Keratinocyte (primary cell): Measurements from ENCODE around the gene ZNF831. TPM values are rescaled to one million over a fixed set of nuclear protein-coding genes. Genes with fewer than 3 reads are reported as not detected.

ENCODE experiments used
- DNase-seq: peaks from one replicate; pipeline ENCODE4 v3.0.0-alpha.2; 2011; ENCODE audit warnings: low read depth, missing footprints, low spot score
- FAIRE-seq: peaks from 2 replicates; lab custom pipeline; 2011; peaks lifted over from hg19 to GRCh38; lab: Jason Lieb, UNC
- H2AFZ ChIP-seq: 2 replicates; pipeline ENCODE4 v1.6.0; 2012; ENCODE audit warnings: low read length, control low read depth, inconsistent platforms; ENCODE audit not compliant: control insufficient read depth
- H3K27ac ChIP-seq: 2 replicates; pipeline ENCODE4 v1.5.1; 2011; ENCODE audit warnings: low read length; ENCODE audit not compliant: control insufficient read depth, insufficient read depth
- H3K27me3 ChIP-seq: 3 replicates; pipeline ENCODE4 v1.6.0; 2011; ENCODE audit warnings: low read length; ENCODE audit not compliant: control insufficient read depth, insufficient read depth; ENCODE audit errors: extremely low read depth
- H3K36me3 ChIP-seq, 2 experiments: 2 replicates in 1 of 2; 3 replicates in 1 of 2; pipeline ENCODE4 v1.5.1; 2011; ENCODE audit warnings: low read length in 2 of 2, mild to moderate bottlenecking in 1 of 2; ENCODE audit not compliant: control insufficient read depth in 2 of 2, insufficient read depth in 2 of 2; ENCODE audit errors: extremely low read depth in 1 of 2
- H3K4me1 ChIP-seq: 3 replicates; pipeline ENCODE4 v1.5.1; 2011; ENCODE audit warnings: low read length; ENCODE audit not compliant: control insufficient read depth, insufficient read depth; ENCODE audit errors: extremely low read depth
- H3K4me2 ChIP-seq: 3 replicates; pipeline ENCODE4 v1.6.0; 2011; ENCODE audit warnings: low read depth, low read length; ENCODE audit not compliant: control insufficient read depth, insufficient read depth; ENCODE audit errors: extremely low read depth
- H3K4me3 ChIP-seq, 3 experiments: fragments of 200-600 bp in 1 of 3; sonication (generic) in 1 of 3; 2 replicates in 2 of 3; 3 replicates in 1 of 3; pipeline ENCODE4 v1.5.1; 2011 to 2016; ENCODE audit warnings: low read length in 3 of 3, mild to moderate bottlenecking in 3 of 3, control low read depth in 2 of 3, inconsistent platforms in 1 of 3, low read depth in 1 of 3, mixed read lengths in 1 of 3, mixed run types in 1 of 3, moderate library complexity in 1 of 3; ENCODE audit not compliant: control insufficient read depth in 2 of 3, insufficient read depth in 2 of 3; ENCODE audit errors: extremely low read depth in 1 of 3
- H3K79me2 ChIP-seq: 2 replicates; pipeline ENCODE4 v1.6.0; 2012; ENCODE audit warnings: low read length; ENCODE audit not compliant: control insufficient read depth, insufficient read depth
- H3K9ac ChIP-seq: 3 replicates; pipeline ENCODE4 v1.6.0; 2011; ENCODE audit warnings: low read length; ENCODE audit not compliant: control insufficient read depth, insufficient read depth; ENCODE audit errors: extremely low read depth
- H3K9me1 ChIP-seq: 3 replicates; pipeline ENCODE4 v1.6.0; 2011; ENCODE audit warnings: low read length; ENCODE audit not compliant: control insufficient read depth, insufficient read depth; ENCODE audit errors: extremely low read depth
- H3K9me3 ChIP-seq: 2 replicates; pipeline ENCODE4 v1.5.1; 2012; ENCODE audit warnings: low read depth, low read length; ENCODE audit not compliant: control insufficient read depth
- H4K20me1 ChIP-seq: 3 replicates; pipeline ENCODE4 v1.6.0; 2011; ENCODE audit warnings: low read length; ENCODE audit not compliant: control insufficient read depth, insufficient read depth; ENCODE audit errors: extremely low read depth
- EZH2 ChIP-seq: IDR thresholded peaks from one replicate; pipeline ENCODE4 v1.6.1; 2012; ENCODE audit warnings: inconsistent platforms, mild to moderate bottlenecking, low read length, moderate library complexity
- dilution Hi-C: fragments of 300-500 bp; cut with MboI; formaldehyde crosslinking; loops from one replicate; pipeline ENCODE4 v1.7.0; 2020; ENCODE audit warnings: low sequenced_read_pairs; ENCODE audit not compliant: extremely low pct_ligation_motif_present
- polyA plus RNA-seq, 5 experiments: library from polyadenylated mRNA; depleted of rRNA in 3 of 5; stranded (reverse) in 3 of 5; stranded (forward) in 1 of 5; unstranded in 1 of 5; fragments of >200 nt; gene quantifications; 1 replicate in 1 of 5; 2 replicates in 3 of 5; 3 replicates in 1 of 5; pipeline versions ENCODE4 v1.2.1 to v1.2.3, GENCODE V29; 2011 to 2012; ENCODE audit warnings: missing spikeins in 2 of 5, low read depth in 1 of 5, low replicate concordance in 1 of 5
- TF ChIP-seq, protein P1 (sequence below), 3 experiments: IDR thresholded peaks in 1 of 3; conservative IDR thresholded peaks in 1 of 3; optimal IDR thresholded peaks in 1 of 3; 2 replicates in 2 of 3; 3 replicates in 1 of 3; pipeline versions ENCODE3 to v1.5.1; 2011; ENCODE audit warnings: low read length in 3 of 3, mild to moderate bottlenecking in 3 of 3, moderate library complexity in 2 of 3, control low read depth in 1 of 3, inconsistent platforms in 1 of 3; ENCODE audit not compliant: insufficient read depth in 2 of 3; ENCODE audit errors: extremely low read depth in 1 of 3

The ZNF831 gene
- polyA plus RNA-seq, 1 donor (not counting 4 experiments of a cell fraction or from before 2014, with no cell fraction given): not detected

DNA sequence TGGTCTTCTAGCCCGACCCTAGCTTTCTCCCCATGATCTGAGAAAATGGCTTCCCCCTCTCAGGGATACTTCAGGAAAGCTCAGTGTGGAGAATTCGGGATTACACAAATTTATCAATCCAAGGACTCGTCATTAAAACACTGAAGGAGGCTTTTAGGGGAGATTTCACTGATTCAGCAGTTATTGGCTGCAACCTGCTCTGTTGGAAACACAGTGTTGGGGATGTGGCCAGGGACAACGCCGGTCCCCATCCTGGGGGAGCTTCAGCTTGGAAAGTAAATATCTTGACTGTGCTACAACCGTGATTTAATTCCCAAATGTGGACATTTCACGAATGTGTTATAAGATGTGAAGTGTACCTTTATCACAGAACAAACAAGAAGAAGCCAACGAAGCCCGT lies 44.8 kb upstream of the ZNF831 start:
- no peaks in the 10 kb centered on the region for H3K9me3 ChIP-seq
- DNase-seq: no peak
- H3K9me1 ChIP-seq: no peaks in the 10 kb centered on the region
- TF ChIP-seq, protein P1, sequence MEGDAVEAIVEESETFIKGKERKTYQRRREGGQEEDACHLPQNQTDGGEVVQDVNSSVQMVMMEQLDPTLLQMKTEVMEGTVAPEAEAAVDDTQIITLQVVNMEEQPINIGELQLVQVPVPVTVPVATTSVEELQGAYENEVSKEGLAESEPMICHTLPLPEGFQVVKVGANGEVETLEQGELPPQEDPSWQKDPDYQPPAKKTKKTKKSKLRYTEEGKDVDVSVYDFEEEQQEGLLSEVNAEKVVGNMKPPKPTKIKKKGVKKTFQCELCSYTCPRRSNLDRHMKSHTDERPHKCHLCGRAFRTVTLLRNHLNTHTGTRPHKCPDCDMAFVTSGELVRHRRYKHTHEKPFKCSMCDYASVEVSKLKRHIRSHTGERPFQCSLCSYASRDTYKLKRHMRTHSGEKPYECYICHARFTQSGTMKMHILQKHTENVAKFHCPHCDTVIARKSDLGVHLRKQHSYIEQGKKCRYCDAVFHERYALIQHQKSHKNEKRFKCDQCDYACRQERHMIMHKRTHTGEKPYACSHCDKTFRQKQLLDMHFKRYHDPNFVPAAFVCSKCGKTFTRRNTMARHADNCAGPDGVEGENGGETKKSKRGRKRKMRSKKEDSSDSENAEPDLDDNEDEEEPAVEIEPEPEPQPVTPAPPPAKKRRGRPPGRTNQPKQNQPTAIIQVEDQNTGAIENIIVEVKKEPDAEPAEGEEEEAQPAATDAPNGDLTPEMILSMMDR (optimal IDR thresholded peaks at IDR 0.05 in 1 of 3, IDR thresholded peaks at IDR 0.05 in 1 of 3, conservative IDR thresholded peaks at IDR 0.05 in 1 of 3; ENCODE audit: extremely low read depth in 1 of 3, insufficient read depth in 2 of 3, low read length in 3 of 3): no peak
- no peak for TF ChIP-seq EZH2
- no peak for FAIRE-seq
- H3K79me2 ChIP-seq: no peaks in the 10 kb centered on the region
- H2AFZ ChIP-seq: no peak overlapping the region
- H3K4me3 ChIP-seq: no peak overlapping the region
- dilution Hi-C loops: no loop called here
- H3K4me2 ChIP-seq: no peak overlapping the region
- H4K20me1 ChIP-seq: no peaks in the 10 kb centered on the region
- no peak overlapping the region for H3K27ac ChIP-seq
- H3K4me1 ChIP-seq: no peaks in the 10 kb centered on the region
- no peaks in the 10 kb centered on the region for H3K27me3 ChIP-seq
- H3K9ac ChIP-seq: no peak overlapping the region
- no peaks in the 10 kb centered on the region for H3K36me3 ChIP-seq

DNA sequence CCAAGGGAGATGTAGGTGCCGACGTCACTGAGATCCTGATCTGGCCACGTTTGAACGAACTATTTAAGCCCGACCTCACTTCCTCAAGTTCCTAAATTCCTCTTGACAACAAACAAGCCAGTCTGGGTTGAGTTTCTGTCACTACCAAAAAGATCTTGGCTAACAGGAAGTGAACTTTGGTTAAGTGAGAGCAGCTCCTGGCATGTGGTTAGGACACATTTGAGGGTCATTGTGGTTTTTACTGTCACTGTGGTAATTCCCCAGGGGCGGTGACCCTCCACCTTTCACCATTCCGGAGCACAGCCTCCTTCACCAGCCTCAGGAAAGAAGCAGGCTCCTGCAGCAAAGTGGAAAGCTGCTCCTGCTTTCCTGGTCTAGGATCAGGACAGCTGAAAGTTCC lies 43.1 kb upstream of the ZNF831 start:
- Histone ChIP-seq H3K9ac (no peak overlapping the region), H3K4me1 (no peaks in the 10 kb centered on the region), H3K4me3 (no peak overlapping the region), H3K79me2 (no peaks in the 10 kb centered on the region), H3K36me3 (no peaks in the 10 kb centered on the region), H2AFZ (no peak overlapping the region), H3K27ac (no peak overlapping the region), H3K9me3 (no peaks in the 10 kb centered on the region), H3K27me3 (no peaks in the 10 kb centered on the region), H3K4me2 (no peak overlapping the region), H4K20me1 (no peaks in the 10 kb centered on the region), H3K9me1 (no peaks in the 10 kb centered on the region)
- FAIRE-seq: no peak
- no peak for TF ChIP-seq EZH2
- TF ChIP-seq, protein P1 (optimal IDR thresholded peaks at IDR 0.05 in 1 of 3, IDR thresholded peaks at IDR 0.05 in 1 of 3, conservative IDR thresholded peaks at IDR 0.05 in 1 of 3; ENCODE audit: extremely low read depth in 1 of 3, insufficient read depth in 2 of 3, low read length in 3 of 3): no peak
- dilution Hi-C loops: no loop called here
- DNase-seq: no peak
